Stomach smooth muscle (tissue), 2 donors: ENCODE results near the gene GMIP.
"Not testable (repeated sequence)": the region's sequence is repeated elsewhere in the genome, so short reads cannot be mapped to it uniquely, and the experiment has no call there.

ENCODE experiments used
- H3K27ac ChIP-seq: one replicate; pipeline ENCODE4 v1.7.0; 2013; ENCODE audit warnings: mild to moderate bottlenecking, low read length, inconsistent platforms
- H3K27me3 ChIP-seq, 2 donors: one replicate each; pipeline ENCODE4 v1.7.0; 2013; ENCODE audit warnings: low read length in 2 of 2; ENCODE audit not compliant: insufficient read depth in 2 of 2, control insufficient read depth in 1 of 2
- H3K36me3 ChIP-seq, 2 donors: one replicate each; pipeline ENCODE4 v1.7.0; 2013; ENCODE audit warnings: low read length in 2 of 2; ENCODE audit not compliant: control insufficient read depth in 2 of 2, insufficient read depth in 2 of 2
- H3K4me1 ChIP-seq: one replicate; pipeline ENCODE4 v1.7.0; 2013; ENCODE audit warnings: low read length; ENCODE audit not compliant: control insufficient read depth, insufficient read depth
- H3K4me3 ChIP-seq, 2 donors: one replicate each; pipeline ENCODE4 v1.7.0; 2013; ENCODE audit warnings: low read length in 2 of 2
- H3K9ac ChIP-seq, 2 donors: one replicate each; pipeline ENCODE4 v1.7.0; 2013; ENCODE audit warnings: low read length in 2 of 2, mild to moderate bottlenecking in 1 of 2
- H3K9me3 ChIP-seq, 2 donors: one replicate each; pipeline ENCODE4 v1.7.0; 2013; ENCODE audit warnings: low read length in 2 of 2; ENCODE audit not compliant: control insufficient read depth in 2 of 2
- donor health status: healthy.
- donor health status: Pancreatic carcinoma.

The GMIP gene

GRCh38 chr19:19602713-19603324 lies 40.6 kb downstream of the GMIP start:
- H3K9ac ChIP-seq = no peak overlapping the region
- no peaks in the 10 kb centered on the region for H3K36me3 ChIP-seq
- H3K4me3 ChIP-seq = no peak overlapping the region
- no peaks in the 10 kb centered on the region for H3K9me3 ChIP-seq
- no peaks in the 10 kb centered on the region for H3K4me1 ChIP-seq
- H3K27ac ChIP-seq = no peak overlapping the region
- H3K27me3 ChIP-seq = peaks cover 0 to 4% of the 10 kb centered on the region in 2 donors

- Histone ChIP-seq H3K4me3 (no peak overlapping the region), H3K27me3 (peaks cover 0 to 4% of the 10 kb centered on the region in 2 donors), H3K9ac (no peak overlapping the region), H3K9me3 (no peaks in the 10 kb centered on the region), H3K36me3 (no peaks in the 10 kb centered on the region), H3K4me1 (no peaks in the 10 kb centered on the region), H3K27ac (no peak overlapping the region)
These were observed 41.2 kb downstream of the GMIP start for GRCh38 chr19:19602136-19602712.

GRCh38 chr19:19600793-19601330 lies 42.6 kb downstream of the GMIP start:
- no peak overlapping the region for H3K27ac ChIP-seq
- no peaks in the 10 kb centered on the region for H3K4me1 ChIP-seq
- H3K27me3 ChIP-seq = no peaks in the 10 kb centered on the region
- no peaks in the 10 kb centered on the region for H3K36me3 ChIP-seq
- no peak overlapping the region for H3K9ac ChIP-seq
- no peak overlapping the region for H3K4me3 ChIP-seq
- H3K9me3 ChIP-seq = no peaks in the 10 kb centered on the region

- not testable (repeated sequence) for H3K27me3 ChIP-seq, H3K27ac ChIP-seq, H3K36me3 ChIP-seq, H3K9ac ChIP-seq, H3K9me3 ChIP-seq, H3K4me1 ChIP-seq, H3K4me3 ChIP-seq
These were observed 44.6 kb downstream of the GMIP start for GRCh38 chr19:19598728-19599451.

- no peak overlapping the region for H3K27ac ChIP-seq
- H3K4me1 ChIP-seq = no peaks in the 10 kb centered on the region
- no peaks in the 10 kb centered on the region for H3K9me3 ChIP-seq
- no peak overlapping the region for H3K9ac ChIP-seq
- H3K4me3 ChIP-seq = no peak overlapping the region
- no peaks in the 10 kb centered on the region for H3K27me3 ChIP-seq
- H3K36me3 ChIP-seq = no peaks in the 10 kb centered on the region
These were observed 45.6 kb downstream of the GMIP start for GRCh38 chr19:19597809-19598306.

GRCh38 chr19:19595171-19595701 lies 48.2 kb downstream of the GMIP start:
- no peaks in the 10 kb centered on the region for H3K9me3 ChIP-seq
- no peak overlapping the region for H3K4me3 ChIP-seq
- H3K27ac ChIP-seq = no peak overlapping the region
- no peak overlapping the region for H3K9ac ChIP-seq
- no peaks in the 10 kb centered on the region for H3K36me3 ChIP-seq
- peaks cover 11% of the 10 kb centered on the region for H3K4me1 ChIP-seq
- no peaks in the 10 kb centered on the region for H3K27me3 ChIP-seq

- H3K4me3 ChIP-seq = no peak overlapping the region
- peaks cover 11% of the 10 kb centered on the region for H3K4me1 ChIP-seq
- no peaks in the 10 kb centered on the region for H3K27me3 ChIP-seq
- H3K9me3 ChIP-seq = no peaks in the 10 kb centered on the region
- H3K27ac ChIP-seq = no peak overlapping the region
- H3K36me3 ChIP-seq = no peaks in the 10 kb centered on the region
- no peak overlapping the region for H3K9ac ChIP-seq
These were observed 49.1 kb downstream of the GMIP start for GRCh38 chr19:19594381-19594780.

- H3K27me3 ChIP-seq = no peaks in the 10 kb centered on the region
- peaks cover 11% of the 10 kb centered on the region for H3K4me1 ChIP-seq
- no peak overlapping the region for H3K4me3 ChIP-seq
- H3K9me3 ChIP-seq = no peaks in the 10 kb centered on the region
- no peak overlapping the region for H3K9ac ChIP-seq
- H3K27ac ChIP-seq = no peak overlapping the region
- no peaks in the 10 kb centered on the region for H3K36me3 ChIP-seq
These were observed 50.8 kb downstream of the GMIP start for GRCh38 chr19:19592690-19593089.

- H3K27me3 ChIP-seq = no peaks in the 10 kb centered on the region
- no peak overlapping the region for H3K27ac ChIP-seq
- H3K9me3 ChIP-seq = no peaks in the 10 kb centered on the region
- H3K4me3 ChIP-seq = peak overlapping the region in 1 of 2 donors; percentile 22
- H3K4me1 ChIP-seq = peaks cover 11% of the 10 kb centered on the region
- H3K36me3 ChIP-seq = no peaks in the 10 kb centered on the region
- no peak overlapping the region for H3K9ac ChIP-seq
These were observed 52.2 kb downstream of the GMIP start for GRCh38 chr19:19591133-19591825.

- Histone ChIP-seq H3K4me1 (peaks cover 11% of the 10 kb centered on the region), H3K27me3 (no peaks in the 10 kb centered on the region), H3K4me3 (no peak overlapping the region), H3K9me3 (no peaks in the 10 kb centered on the region), H3K9ac (no peak overlapping the region), H3K36me3 (no peaks in the 10 kb centered on the region), H3K27ac (no peak overlapping the region)
These were observed 54.9 kb downstream of the GMIP start for GRCh38 chr19:19588546-19588945.
